ENCODE results near the gene SIL1. TPM values are rescaled to one million over a fixed set of nuclear protein-coding genes. Genes with fewer than 3 reads are reported as not detected.
A peak's percentile ranks its signal among the peaks of the same experiment; 100 is the strongest.

SIL1 gene
- polyA plus RNA-seq, 4 donors, result 21.6 to 68.2 (median 35.4) TPM

DNA sequence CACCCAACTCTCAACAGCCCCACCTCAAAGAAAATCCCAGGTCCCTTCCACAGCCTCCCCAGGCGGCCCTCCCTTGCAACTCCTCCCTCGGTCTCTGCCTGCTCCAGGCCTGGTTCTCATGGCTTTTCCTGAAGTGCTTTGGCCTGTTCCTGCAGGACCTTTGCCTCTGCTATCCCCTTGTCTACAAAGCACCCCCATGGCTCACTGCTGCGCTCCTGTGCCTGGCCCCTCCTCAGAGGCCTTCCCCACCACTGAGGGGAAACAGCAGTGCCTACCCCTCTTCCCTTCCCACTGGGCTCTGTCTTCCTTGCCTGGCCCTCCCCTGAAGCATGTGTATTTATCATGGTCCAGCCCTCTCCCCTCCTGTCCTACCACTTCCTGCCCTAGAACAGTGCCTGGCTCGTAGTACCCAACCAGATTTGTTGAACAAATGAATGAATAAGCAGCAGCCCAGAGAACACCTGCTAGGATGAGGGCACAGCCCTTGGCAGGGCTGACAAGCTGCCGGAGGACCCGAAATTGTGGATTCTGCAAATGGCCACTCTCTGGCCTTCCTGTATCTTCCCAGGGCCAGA, 254.5 kb downstream of the SIL1 start:
- no peak overlapping the region for H3K4me3 ChIP-seq (ENCODE audit: low read depth in 1 of 3, low read length in 3 of 3)
- H3K9me3 ChIP-seq (ENCODE audit: control insufficient read depth in 2 of 2, insufficient read depth in 1 of 2, low read depth in 1 of 2, low read length in 1 of 2), result no peaks in the 10 kb centered on the region
- H3K4me1 ChIP-seq (ENCODE audit: control insufficient read depth in 3 of 3, insufficient read depth in 2 of 3, low read depth in 1 of 3, low read length in 2 of 3), result no peaks in the 10 kb centered on the region
- no peak overlapping the region for H3K27ac ChIP-seq (ENCODE audit: low read depth in 1 of 3, low read length in 2 of 3)
- no peak for DNase-seq
- peaks cover 2 to 56% (median 4%) of the 10 kb centered on the region in 3 donors for H3K36me3 ChIP-seq (ENCODE audit: control insufficient read depth in 3 of 3, insufficient read depth in 2 of 3, low read depth in 1 of 3, low read length in 3 of 3)
- 89 to 95% (median 92%) methylated on average over 6 of the region's 6 CpGs for WGBS, 3 donors
- no peaks in the 10 kb centered on the region for H3K27me3 ChIP-seq (ENCODE audit: control insufficient read depth in 3 of 3, insufficient read depth in 3 of 3, low read length in 3 of 3)
- no peak for FAIRE-seq

DNA sequence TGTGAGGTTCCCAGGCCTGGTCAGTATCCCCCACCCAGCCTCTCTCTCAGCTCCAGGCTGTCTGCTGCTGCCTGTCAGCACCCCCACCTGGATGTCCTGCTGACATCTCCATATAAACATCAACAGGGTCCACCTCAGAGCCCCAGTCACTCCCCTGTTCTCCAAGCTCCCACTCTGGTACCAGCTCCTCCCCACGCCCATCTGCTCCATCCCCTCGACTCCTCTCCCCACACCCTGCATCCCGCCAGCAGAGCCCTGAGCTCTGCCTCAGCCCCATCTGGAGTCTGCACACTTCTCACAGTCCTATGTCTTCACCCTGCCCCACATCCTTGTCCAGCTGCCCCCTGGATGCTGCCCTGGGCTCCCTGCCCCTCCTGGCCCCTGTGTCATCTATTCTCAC, 255.3 kb downstream of the SIL1 start:
- DNase-seq (no peak), FAIRE-seq (no peak)
- Histone ChIP-seq H3K9me3 (ENCODE audit: control insufficient read depth in 2 of 2, insufficient read depth in 1 of 2, low read depth in 1 of 2, low read length in 1 of 2) (no peaks in the 10 kb centered on the region), H3K27ac (ENCODE audit: low read depth in 1 of 3, low read length in 2 of 3) (no peak overlapping the region), H3K27me3 (ENCODE audit: control insufficient read depth in 3 of 3, insufficient read depth in 3 of 3, low read length in 3 of 3) (no peaks in the 10 kb centered on the region), H3K4me1 (ENCODE audit: control insufficient read depth in 3 of 3, insufficient read depth in 2 of 3, low read depth in 1 of 3, low read length in 2 of 3) (peaks cover 0 to 4% (median 0%) of the 10 kb centered on the region in 3 donors), H3K4me3 (ENCODE audit: low read depth in 1 of 3, low read length in 3 of 3) (no peak overlapping the region), H3K36me3 (ENCODE audit: control insufficient read depth in 3 of 3, insufficient read depth in 2 of 3, low read depth in 1 of 3, low read length in 3 of 3) (peaks cover 2 to 50% (median 4%) of the 10 kb centered on the region in 3 donors)
- WGBS, 3 donors, result 76 to 97% (median 80%) methylated on average over 3 of the region's 3 CpGs

DNA sequence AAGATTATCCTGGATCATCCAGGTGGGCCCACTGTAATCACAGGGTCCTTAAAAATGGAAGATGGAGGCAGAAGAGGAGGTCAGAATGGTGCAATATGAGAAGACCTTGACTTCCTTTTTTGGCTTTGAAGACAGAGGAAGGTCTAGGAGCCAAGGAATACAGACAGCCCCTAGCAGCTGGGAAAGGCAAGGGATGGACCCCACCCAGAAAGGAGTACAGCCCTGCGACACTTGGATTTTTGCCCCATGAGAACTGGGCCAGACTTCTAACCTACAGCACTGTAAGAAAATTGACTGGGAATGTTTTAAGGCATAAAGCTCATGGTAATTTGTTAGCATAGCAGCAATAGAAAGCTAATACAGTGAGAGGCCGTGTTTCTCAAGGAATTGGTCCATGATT, 256.1 kb downstream of the SIL1 start:
- Histone ChIP-seq H3K36me3 (ENCODE audit: control insufficient read depth in 3 of 3, insufficient read depth in 2 of 3, low read depth in 1 of 3, low read length in 3 of 3) (peaks cover 2 to 48% (median 4%) of the 10 kb centered on the region in 3 donors), H3K4me1 (ENCODE audit: control insufficient read depth in 3 of 3, insufficient read depth in 2 of 3, low read depth in 1 of 3, low read length in 2 of 3) (peaks cover 0 to 4% (median 0%) of the 10 kb centered on the region in 3 donors), H3K4me3 (ENCODE audit: low read depth in 1 of 3, low read length in 3 of 3) (no peak overlapping the region), H3K27ac (ENCODE audit: low read depth in 1 of 3, low read length in 2 of 3) (no peak overlapping the region), H3K9me3 (ENCODE audit: control insufficient read depth in 2 of 2, insufficient read depth in 1 of 2, low read depth in 1 of 2, low read length in 1 of 2) (no peaks in the 10 kb centered on the region), H3K27me3 (ENCODE audit: control insufficient read depth in 3 of 3, insufficient read depth in 3 of 3, low read length in 3 of 3) (no peaks in the 10 kb centered on the region)
- FAIRE-seq (no peak), DNase-seq (no peak)
- 84 to 93% (median 91%) methylated on average over 2 of the region's 2 CpGs for WGBS, 3 donors

DNA sequence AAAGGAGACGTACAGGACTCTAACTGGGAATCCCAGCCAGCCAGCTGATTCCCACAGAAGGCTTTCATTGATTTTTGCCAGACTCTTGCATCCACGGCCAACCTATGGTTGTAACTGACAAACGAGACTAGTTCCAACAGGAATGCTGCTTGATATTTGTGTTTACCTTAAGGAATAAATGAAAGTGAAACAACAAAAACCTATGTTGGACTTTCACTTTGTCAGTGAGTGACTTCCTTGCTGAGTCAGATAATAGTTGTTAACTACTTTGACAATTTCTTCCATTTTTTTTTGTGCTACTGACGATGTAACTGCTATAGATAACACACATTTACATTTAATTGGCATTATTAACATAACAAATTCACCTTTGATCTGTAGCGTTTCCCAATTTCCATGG, 259.6 kb downstream of the SIL1 start:
- H3K4me1 ChIP-seq (ENCODE audit: control insufficient read depth in 3 of 3, insufficient read depth in 2 of 3, low read depth in 1 of 3, low read length in 2 of 3), result peaks cover 0 to 4% (median 0%) of the 10 kb centered on the region in 3 donors
- H3K4me3 ChIP-seq (ENCODE audit: low read depth in 1 of 3, low read length in 3 of 3), result no peak overlapping the region
- no peaks in the 10 kb centered on the region for H3K27me3 ChIP-seq (ENCODE audit: control insufficient read depth in 3 of 3, insufficient read depth in 3 of 3, low read length in 3 of 3)
- H3K36me3 ChIP-seq (ENCODE audit: control insufficient read depth in 3 of 3, insufficient read depth in 2 of 3, low read depth in 1 of 3, low read length in 3 of 3), result peaks cover 0 to 44% (median 5%) of the 10 kb centered on the region in 3 donors
- H3K9me3 ChIP-seq (ENCODE audit: control insufficient read depth in 2 of 2, insufficient read depth in 1 of 2, low read depth in 1 of 2, low read length in 1 of 2), result no peaks in the 10 kb centered on the region
- H3K27ac ChIP-seq (ENCODE audit: low read depth in 1 of 3, low read length in 2 of 3), result no peak overlapping the region
- DNase-seq (peak in 1 of 2 donors; percentile 74), FAIRE-seq (no peak)
- 24 to 54% (median 36%) methylated on average over 5 of the region's 5 CpGs for WGBS, 3 donors

DNA sequence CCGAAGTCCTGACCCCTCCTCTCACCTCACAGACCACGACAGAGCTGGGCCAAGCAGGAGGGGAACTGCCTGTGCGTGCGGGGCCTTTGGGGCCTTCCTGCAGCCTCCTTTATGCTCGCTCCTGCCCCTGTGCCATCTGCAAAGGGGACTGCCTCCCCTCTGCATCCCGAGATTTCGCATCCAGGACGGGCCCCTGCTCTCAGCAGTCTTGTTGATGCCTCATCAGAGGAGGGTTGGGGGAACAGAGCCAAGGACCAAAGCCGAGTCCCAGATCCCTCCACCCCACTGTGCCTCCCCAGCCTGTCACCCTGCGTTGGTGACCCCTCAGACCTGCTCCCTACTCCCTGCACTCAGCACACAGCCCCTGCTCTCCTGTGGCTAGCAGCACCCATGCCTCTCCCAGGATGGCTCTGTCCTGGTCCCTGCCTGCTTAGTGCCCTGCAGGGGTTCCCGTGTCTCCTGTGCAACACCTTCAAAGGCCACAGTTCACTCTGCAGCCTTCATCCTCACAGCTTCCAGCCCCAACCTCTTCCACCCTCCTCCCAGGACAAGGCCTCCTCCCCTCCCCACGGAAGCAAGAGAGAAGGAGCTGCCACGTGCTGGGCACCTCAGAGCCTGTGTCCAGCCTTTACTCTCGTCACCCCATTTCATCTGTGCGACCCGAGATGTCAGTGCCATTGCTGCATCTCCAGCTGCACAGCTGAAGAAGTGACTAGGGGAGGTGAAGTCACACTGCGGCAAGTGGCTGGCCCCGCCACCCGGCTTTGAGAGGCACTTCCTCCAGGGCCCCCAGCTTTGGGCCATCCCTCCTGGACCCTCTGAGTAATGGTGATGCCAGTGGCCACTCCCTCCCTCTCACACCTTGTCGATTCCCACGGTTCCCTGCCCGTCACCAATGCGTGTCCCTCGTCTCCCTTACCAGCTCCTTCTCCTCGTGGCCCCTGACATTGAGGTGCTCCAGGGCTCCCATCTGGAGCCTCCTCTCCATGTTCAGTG, 260.5 kb downstream of the SIL1 start:
- H3K27me3 ChIP-seq (ENCODE audit: control insufficient read depth in 3 of 3, insufficient read depth in 3 of 3, low read length in 3 of 3), result no peaks in the 10 kb centered on the region
- H3K36me3 ChIP-seq (ENCODE audit: control insufficient read depth in 3 of 3, insufficient read depth in 2 of 3, low read depth in 1 of 3, low read length in 3 of 3), result peaks cover 3 to 47% (median 10%) of the 10 kb centered on the region in 3 donors
- no peaks in the 10 kb centered on the region for H3K9me3 ChIP-seq (ENCODE audit: control insufficient read depth in 2 of 2, insufficient read depth in 1 of 2, low read depth in 1 of 2, low read length in 1 of 2)
- WGBS, 3 donors, result 85 to 87% (median 86%) methylated on average over 24 to 25 of the region's 25 CpGs
- no peak overlapping the region for H3K27ac ChIP-seq (ENCODE audit: low read depth in 1 of 3, low read length in 2 of 3)
- FAIRE-seq (no peak), DNase-seq (no peak)
- H3K4me1 ChIP-seq (ENCODE audit: control insufficient read depth in 3 of 3, insufficient read depth in 2 of 3, low read depth in 1 of 3, low read length in 2 of 3), result peaks cover 0 to 4% (median 0%) of the 10 kb centered on the region in 3 donors
- no peak overlapping the region for H3K4me3 ChIP-seq (ENCODE audit: low read depth in 1 of 3, low read length in 3 of 3)

DNA sequence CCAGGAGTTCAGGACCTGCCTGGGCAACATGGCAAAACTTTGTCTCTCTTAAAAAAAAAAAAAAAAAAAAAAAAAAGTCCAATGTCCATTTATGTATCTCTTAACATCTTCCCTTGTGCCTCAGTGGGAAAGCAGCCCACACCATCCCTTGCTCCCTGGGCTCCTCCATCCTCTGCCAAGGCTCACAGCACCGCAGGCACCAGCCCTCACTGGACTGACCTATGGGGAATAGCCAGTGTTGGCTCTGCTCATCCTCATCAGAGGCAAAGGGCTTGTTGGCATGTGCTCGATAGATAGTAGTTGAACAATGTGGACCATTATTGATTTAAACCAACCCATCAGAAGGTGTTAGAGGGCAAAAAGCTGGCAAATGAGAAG, 261.2 kb downstream of the SIL1 start:
- Histone ChIP-seq H3K9me3 (ENCODE audit: control insufficient read depth in 2 of 2, insufficient read depth in 1 of 2, low read depth in 1 of 2, low read length in 1 of 2) (no peaks in the 10 kb centered on the region), H3K4me3 (ENCODE audit: low read depth in 1 of 3, low read length in 3 of 3) (no peak overlapping the region), H3K36me3 (ENCODE audit: control insufficient read depth in 3 of 3, insufficient read depth in 2 of 3, low read depth in 1 of 3, low read length in 3 of 3) (peaks cover 7 to 54% (median 15%) of the 10 kb centered on the region in 3 donors), H3K27me3 (ENCODE audit: control insufficient read depth in 3 of 3, insufficient read depth in 3 of 3, low read length in 3 of 3) (no peaks in the 10 kb centered on the region), H3K4me1 (ENCODE audit: control insufficient read depth in 3 of 3, insufficient read depth in 2 of 3, low read depth in 1 of 3, low read length in 2 of 3) (peaks cover 0 to 4% (median 0%) of the 10 kb centered on the region in 3 donors), H3K27ac (ENCODE audit: low read depth in 1 of 3, low read length in 2 of 3) (peak overlapping the region in 1 of 3 donors; percentile 19)
- FAIRE-seq (no peak), DNase-seq (no peak)
- WGBS, 3 donors, result 47 to 88% (median 74%) methylated on average over 2 of the region's 2 CpGs

DNA sequence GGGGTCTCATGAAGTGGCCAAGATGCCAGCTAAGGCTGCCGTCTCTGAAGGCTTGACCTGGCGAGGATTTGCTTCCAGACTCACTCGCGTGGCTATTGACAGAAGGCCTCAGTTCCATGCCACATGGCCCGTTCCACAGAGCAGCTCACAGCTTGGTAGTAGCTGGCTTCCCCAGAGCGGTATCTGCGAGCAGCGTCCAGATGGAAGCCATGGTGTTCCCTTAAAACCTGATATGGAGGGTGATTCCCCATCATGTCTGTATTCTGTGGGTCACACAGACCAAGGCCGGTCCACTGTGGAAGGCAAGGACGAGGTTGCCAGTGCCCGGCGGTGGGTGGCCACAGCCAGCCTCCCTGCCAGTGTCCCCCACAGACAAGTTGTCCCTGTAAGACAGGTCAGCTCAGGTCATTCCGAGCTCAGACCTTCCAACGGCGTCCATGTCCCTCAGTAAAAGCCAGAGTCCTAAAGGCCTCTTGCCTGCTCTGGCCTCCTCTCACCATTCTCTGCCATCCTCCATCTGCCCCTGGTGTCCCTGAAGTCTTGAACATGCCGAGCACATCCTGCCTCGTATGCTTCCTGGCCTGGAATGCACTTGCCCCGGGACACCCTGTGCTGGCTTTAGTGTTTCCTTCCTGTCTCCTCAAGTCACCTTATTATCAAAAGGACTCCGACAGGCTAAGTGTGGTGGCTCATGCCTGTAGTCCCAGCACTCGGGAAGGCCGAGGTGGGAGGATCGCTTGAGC, 261.8 kb downstream of the SIL1 start:
- H3K4me3 ChIP-seq (ENCODE audit: low read depth in 1 of 3, low read length in 3 of 3), result no peak overlapping the region
- H3K27me3 ChIP-seq (ENCODE audit: control insufficient read depth in 3 of 3, insufficient read depth in 3 of 3, low read length in 3 of 3), result no peaks in the 10 kb centered on the region
- WGBS, 3 donors, result 88 to 94% (median 92%) methylated on average over 22 of the region's 22 CpGs
- peaks cover 7 to 59% (median 20%) of the 10 kb centered on the region in 3 donors for H3K36me3 ChIP-seq (ENCODE audit: control insufficient read depth in 3 of 3, insufficient read depth in 2 of 3, low read depth in 1 of 3, low read length in 3 of 3)
- no peak overlapping the region for H3K27ac ChIP-seq (ENCODE audit: low read depth in 1 of 3, low read length in 2 of 3)
- no peaks in the 10 kb centered on the region for H3K9me3 ChIP-seq (ENCODE audit: control insufficient read depth in 2 of 2, insufficient read depth in 1 of 2, low read depth in 1 of 2, low read length in 1 of 2)
- no peak for FAIRE-seq
- peaks cover 0 to 4% (median 0%) of the 10 kb centered on the region in 3 donors for H3K4me1 ChIP-seq (ENCODE audit: control insufficient read depth in 3 of 3, insufficient read depth in 2 of 3, low read depth in 1 of 3, low read length in 2 of 3)
- DNase-seq, result no peak

DNA sequence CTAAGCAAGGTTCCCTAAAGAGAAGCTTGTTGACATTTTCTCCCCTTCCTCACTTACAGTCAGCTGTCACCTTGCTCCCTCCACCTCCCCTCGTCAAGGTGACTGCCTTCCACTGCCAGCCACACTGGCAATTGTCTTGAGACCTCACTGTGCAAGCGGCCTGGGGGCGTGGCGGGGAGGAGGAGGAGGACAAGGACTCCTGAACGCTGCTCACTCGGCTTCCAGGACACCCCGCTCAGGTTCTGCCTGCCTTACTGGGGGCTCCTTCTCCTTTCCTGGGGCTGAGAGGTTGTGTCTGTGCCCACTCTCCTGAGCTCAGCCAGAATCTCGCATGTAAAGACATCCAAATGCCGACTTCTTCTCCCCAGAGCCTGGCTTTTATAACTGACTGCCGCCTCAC, 262.7 kb downstream of the SIL1 start:
- no peaks in the 10 kb centered on the region for H3K27me3 ChIP-seq (ENCODE audit: control insufficient read depth in 3 of 3, insufficient read depth in 3 of 3, low read length in 3 of 3)
- no peak overlapping the region for H3K27ac ChIP-seq (ENCODE audit: low read depth in 1 of 3, low read length in 2 of 3)
- H3K4me1 ChIP-seq (ENCODE audit: control insufficient read depth in 3 of 3, insufficient read depth in 2 of 3, low read depth in 1 of 3, low read length in 2 of 3), result peaks cover 0 to 4% (median 0%) of the 10 kb centered on the region in 3 donors
- no peak overlapping the region for H3K4me3 ChIP-seq (ENCODE audit: low read depth in 1 of 3, low read length in 3 of 3)
- DNase-seq, result no peak
- FAIRE-seq, result no peak
- H3K9me3 ChIP-seq (ENCODE audit: control insufficient read depth in 2 of 2, insufficient read depth in 1 of 2, low read depth in 1 of 2, low read length in 1 of 2), result no peaks in the 10 kb centered on the region
- peaks cover 12 to 69% (median 24%) of the 10 kb centered on the region in 3 donors for H3K36me3 ChIP-seq (ENCODE audit: control insufficient read depth in 3 of 3, insufficient read depth in 2 of 3, low read depth in 1 of 3, low read length in 3 of 3)
- 81 to 95% (median 90%) methylated on average over 10 of the region's 10 CpGs for WGBS, 3 donors
